ENCODE measurements around the gene FAM89B.

Gene FAM89B

DNA sequence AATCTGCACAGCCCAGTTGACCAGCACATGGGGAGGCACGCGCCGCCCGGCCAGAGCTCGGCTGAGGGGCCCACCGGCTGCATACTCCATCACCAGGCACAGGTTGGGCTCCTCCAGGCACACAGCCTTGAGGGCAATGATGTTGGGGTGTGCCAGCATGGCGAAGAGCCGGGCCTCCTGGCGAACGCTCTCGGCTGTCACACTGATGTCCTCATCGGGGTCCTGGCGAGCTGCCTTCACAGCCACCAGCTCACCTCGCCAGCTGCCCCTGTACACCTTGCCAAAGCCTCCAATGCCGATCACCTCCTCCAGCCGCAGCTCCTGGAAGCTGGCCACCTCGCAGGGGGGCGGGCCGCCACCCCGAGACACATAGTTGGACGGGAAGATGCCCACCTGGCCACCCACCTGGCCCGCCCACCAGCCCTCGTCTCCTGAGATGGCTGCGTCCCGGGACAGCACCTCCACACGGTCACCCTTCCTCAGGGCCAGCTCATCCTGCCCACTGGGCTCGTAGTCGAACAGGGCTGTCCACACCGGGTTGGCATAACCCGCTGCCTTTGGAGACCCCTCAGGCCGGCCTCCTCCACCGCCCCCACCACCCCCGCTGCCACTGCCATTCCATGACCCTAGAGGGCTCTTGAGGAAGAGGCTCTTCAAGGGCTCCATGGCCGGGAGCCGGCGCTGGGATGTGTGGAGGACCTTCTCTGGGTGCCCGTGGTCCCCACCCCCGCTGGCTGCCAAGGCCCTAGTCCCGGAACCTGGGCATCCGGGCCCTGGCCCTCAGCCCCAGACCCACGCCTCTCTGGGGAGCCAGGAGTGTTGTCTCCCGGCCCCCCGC is 41.0 kb downstream of the FAM89B start:
- H3K9ac ChIP-seq = peak overlapping the region; percentile 89 to 95 (median 92)
- TF ChIP-seq Cebpa-rat (IDR thresholded peaks at IDR 0.05) = no peak
- H3K4me3 ChIP-seq = peak overlapping the region; percentile 81 to 98 (median 95)
- H3K27me3 ChIP-seq = no peaks in the 10 kb centered on the region
- H4K20me1 ChIP-seq = peaks cover 49 to 80% (median 75%) of the 10 kb centered on the region in 11 experiments; a peak in 21 of 22 replicates
- H3K4me1 ChIP-seq = peaks cover 58 to 67% (median 65%) of the 10 kb centered on the region in 10 experiments
- peak overlapping the region; percentile 77 to 93 (median 88) for H3K27ac ChIP-seq
- H3K36me3 ChIP-seq = peaks cover 32 to 61% (median 54%) of the 10 kb centered on the region in 11 experiments
- H3K9me3 ChIP-seq (replicated peaks in 1 of 11) = no peaks in the 10 kb centered on the region
- H3K4me2 ChIP-seq = peak overlapping the region; percentile 97 to 100 (median 100)

DNA sequence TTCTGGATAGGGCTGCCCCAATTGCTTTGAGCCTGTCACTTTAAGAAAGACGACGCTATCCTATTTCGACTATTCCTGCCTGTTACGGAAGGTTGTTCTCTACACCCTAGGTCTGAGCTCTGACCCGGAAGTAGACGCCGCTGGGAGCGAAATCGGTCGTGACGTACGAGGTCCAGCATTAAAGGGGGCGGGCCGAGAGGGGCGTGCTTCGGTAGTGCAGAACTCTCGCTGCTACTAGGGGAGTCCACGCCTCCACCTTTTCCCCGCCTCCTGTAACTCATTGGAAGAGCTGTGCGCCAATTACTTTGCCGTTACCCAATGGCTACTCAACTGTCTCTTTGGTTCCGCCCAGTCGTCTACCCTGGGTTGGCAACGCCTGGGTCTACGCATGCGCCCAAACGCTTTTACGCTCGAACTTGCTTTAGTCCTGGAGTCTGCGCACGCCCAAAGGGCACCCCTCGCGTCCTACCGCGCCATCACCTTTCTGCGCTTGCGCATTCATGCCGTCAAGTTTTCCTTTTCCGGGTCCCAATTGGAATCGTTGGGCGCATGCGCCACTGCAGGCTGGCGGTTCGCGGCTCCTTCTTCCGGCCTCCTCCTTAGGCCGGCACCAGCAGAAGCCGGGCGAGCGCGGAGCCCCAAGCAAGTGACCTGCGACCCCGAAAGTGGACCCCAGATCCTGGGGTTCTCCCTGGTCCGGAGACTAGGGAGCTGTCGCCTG is 43.1 kb downstream of the FAM89B start, which contains the start of gene PCNX3:
PCNX3 (plus strand) TSS at position 548 of the 721 bp plus-strand sequence. CDS start 536 bp downstream, outside the sequence.
- Histone ChIP-seq H4K20me1 (peaks cover 29 to 80% (median 75%) of the 10 kb centered on the region in 11 experiments; a peak in 21 of 22 replicates), H3K4me2 (peak within 1 kb of the TSS; percentile 97 to 100 (median 100)), H3K9ac (peak within 1 kb of the TSS; percentile 89 to 95 (median 92)), H3K4me3 (peak within 1 kb of the TSS; percentile 88 to 98 (median 95)), H3K27me3 (no peaks in the 10 kb centered on the region), H3K27ac (peak within 1 kb of the TSS; percentile 64 to 93 (median 89)), H3K4me1 (peaks cover 51 to 65% (median 59%) of the 10 kb centered on the region in 10 experiments), H3K36me3 (peaks cover 35 to 61% (median 55%) of the 10 kb centered on the region in 11 experiments), H3K9me3 (replicated peaks in 1 of 11) (no peaks in the 10 kb centered on the region)
- no peak for TF ChIP-seq Cebpa-rat (IDR thresholded peaks at IDR 0.05)

DNA sequence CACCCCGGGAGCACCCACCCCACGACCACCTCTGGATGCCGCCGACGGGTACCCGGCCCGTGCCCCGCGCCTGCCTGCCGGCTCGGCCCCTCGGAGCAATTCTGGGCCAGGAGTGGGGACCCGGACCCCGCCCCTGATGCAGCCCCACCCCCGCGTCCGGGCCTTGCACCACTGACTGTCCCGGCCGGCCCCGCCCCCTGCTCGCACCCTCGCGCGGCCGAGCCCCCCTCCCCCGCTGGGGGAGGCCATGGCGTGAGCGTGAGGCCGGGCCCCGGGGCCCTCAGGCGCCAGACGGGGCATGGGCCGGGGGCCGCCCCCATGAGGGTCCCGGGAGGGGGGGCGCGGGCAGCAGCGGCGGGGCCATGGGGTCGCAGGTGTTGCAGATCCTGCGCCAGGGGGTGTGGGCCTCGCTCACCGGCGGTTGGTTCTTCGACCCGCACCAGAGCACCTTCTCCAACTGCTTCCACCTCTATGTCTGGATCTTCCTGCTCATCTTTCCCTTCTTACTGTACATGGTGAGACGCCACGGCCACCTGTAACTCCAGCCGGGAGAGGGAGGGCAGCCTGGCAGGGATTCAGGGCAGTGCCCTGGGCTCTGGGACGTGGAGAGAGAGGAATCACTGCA is 43.7 kb downstream of the FAM89B start:
- H3K36me3 ChIP-seq = peaks cover 40 to 61% (median 55%) of the 10 kb centered on the region in 11 experiments
- H3K9ac ChIP-seq = peak overlapping the region; percentile 76 to 93 (median 89)
- H3K4me3 ChIP-seq = peak overlapping the region; percentile 78 to 98 (median 91)
- H4K20me1 ChIP-seq = peaks cover 24 to 80% (median 72%) of the 10 kb centered on the region in 11 experiments; a peak in 21 of 22 replicates
- H3K4me2 ChIP-seq = peak overlapping the region; percentile 91 to 100 (median 98)
- no peak for TF ChIP-seq Cebpa-rat (IDR thresholded peaks at IDR 0.05)
- H3K9me3 ChIP-seq (replicated peaks in 1 of 11) = no peaks in the 10 kb centered on the region
- H3K27me3 ChIP-seq = no peaks in the 10 kb centered on the region
- peaks cover 44 to 58% (median 52%) of the 10 kb centered on the region in 10 experiments for H3K4me1 ChIP-seq
- H3K27ac ChIP-seq = peak overlapping the region; percentile 64 to 90 (median 83); a peak in 21 of 22 replicates

DNA sequence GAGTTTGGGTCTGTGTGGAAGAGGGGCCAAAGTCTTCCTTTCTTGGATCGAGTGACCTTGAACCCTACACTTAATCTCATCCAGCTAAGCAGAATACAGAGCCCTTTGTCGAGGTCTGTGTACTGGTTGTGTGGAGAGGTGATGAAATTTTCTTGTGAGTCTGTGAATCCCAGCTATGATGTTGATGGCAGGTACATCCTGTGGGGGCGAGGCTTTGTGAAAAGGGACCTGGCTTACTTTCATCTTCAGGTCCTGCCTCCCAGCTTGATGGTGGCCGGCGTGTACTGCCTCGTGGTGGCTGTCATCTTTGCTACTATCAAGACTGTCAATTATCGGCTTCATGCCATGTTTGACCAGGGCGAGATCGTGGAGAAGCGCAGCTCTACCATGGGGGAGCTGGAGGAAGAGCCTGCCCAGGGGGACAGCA is 44.2 kb downstream of the FAM89B start:
- H3K9me3 ChIP-seq (replicated peaks in 1 of 11) = no peaks in the 10 kb centered on the region
- peak overlapping the region; percentile 78 to 98 (median 91) for H3K4me3 ChIP-seq
- peaks cover 41 to 53% (median 47%) of the 10 kb centered on the region in 10 experiments for H3K4me1 ChIP-seq
- no peaks in the 10 kb centered on the region for H3K27me3 ChIP-seq
- peaks cover 45 to 64% (median 58%) of the 10 kb centered on the region in 11 experiments for H3K36me3 ChIP-seq
- H4K20me1 ChIP-seq = peaks cover 24 to 80% (median 72%) of the 10 kb centered on the region in 11 experiments; a peak in 21 of 22 replicates
- no peak for TF ChIP-seq Cebpa-rat (IDR thresholded peaks at IDR 0.05)
- peak overlapping the region; percentile 64 to 90 (median 83); a peak in 21 of 22 replicates for H3K27ac ChIP-seq
- peak overlapping the region; percentile 91 to 100 (median 98) for H3K4me2 ChIP-seq
- H3K9ac ChIP-seq = peak overlapping the region; percentile 76 to 93 (median 89)

DNA sequence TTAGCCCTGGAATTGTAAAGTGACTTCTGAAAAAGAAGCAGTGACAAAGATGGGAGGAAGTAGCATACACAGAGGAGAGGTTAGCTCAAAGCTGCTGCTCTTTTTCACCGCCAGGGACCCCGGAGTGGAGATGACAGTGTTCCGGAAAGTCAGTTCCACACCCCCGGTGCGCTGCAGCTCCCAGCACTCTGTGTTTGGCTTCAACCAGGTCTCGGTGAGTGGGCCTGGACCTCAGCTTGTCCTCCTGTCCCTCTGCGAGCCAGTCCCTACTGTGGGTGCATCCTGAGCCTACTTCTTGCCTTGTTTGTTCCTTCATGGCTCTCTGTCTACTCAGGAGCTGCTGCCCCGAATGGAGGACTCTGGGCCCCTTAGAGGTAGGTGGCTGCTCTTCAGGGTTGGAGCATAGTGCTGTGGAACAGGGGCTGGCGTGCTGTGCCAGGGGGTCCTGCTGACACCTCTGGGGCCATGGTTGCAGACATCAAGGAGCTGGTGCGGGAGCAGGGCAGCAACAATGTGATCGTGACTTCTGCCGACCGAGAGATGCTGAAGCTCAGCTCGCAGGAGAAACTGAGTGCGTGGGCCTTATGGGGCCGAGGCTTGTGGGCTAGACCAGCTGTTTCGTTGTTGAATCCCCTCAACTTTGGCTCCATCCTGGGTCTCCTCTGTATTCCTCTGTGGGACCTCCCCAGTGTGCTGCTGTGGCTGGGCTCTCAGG is 45.0 kb downstream of the FAM89B start:
- Histone ChIP-seq H3K27ac (peak overlapping the region in 9 of 11 experiments; percentile 72 to 90 (median 84); a peak in 11 of 22 replicates), H3K4me2 (peak overlapping the region; percentile 91 to 100 (median 98)), H3K9me3 (replicated peaks in 1 of 11) (no peaks in the 10 kb centered on the region), H3K4me3 (peak overlapping the region; percentile 78 to 98 (median 91)), H4K20me1 (peaks cover 17 to 80% (median 72%) of the 10 kb centered on the region in 11 experiments; a peak in 21 of 22 replicates), H3K36me3 (peaks cover 52 to 65% (median 62%) of the 10 kb centered on the region in 11 experiments), H3K9ac (peak overlapping the region; percentile 76 to 93 (median 89)), H3K27me3 (no peaks in the 10 kb centered on the region), H3K4me1 (peaks cover 34 to 46% (median 40%) of the 10 kb centered on the region in 10 experiments)
- no peak for TF ChIP-seq Cebpa-rat (IDR thresholded peaks at IDR 0.05)

DNA sequence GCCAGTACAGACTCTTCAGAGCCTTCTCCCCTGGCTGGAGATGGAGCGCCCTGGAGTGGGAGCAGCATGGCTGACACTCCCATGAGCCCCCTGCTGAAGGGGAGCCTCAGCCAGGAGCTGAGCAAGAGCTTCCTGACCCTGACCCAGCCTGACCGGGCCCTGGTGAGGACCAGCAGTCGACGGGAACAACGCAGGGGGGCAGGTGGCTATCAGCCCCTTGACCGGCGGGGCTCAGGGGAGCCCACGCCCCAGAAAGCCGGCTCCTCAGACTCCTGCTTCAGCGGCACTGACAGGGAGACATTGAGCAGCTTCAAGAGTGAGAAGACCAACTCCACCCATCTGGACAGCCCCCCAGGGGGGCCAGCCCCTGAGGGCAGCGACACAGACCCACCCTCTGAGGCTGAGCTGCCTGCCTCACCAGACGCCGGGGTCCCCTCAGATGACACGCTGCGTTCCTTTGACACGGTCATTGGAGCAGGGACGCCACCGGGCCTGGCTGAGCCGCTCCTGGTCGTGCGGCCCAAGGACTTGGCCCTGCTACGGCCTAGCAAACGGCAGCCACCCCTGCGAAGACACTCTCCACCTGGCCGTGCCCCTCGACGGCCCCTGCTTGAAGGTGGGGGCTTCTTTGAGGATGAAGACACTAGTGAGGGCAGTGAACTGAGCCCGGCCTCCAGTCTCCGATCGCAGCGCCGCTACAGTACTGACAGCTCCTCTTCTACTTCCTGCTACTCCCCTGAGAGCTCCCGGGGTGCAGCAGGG is 45.8 kb downstream of the FAM89B start:
- Histone ChIP-seq H3K36me3 (peaks cover 58 to 65% (median 63%) of the 10 kb centered on the region in 11 experiments), H3K27me3 (no peaks in the 10 kb centered on the region), H3K27ac (peak overlapping the region in 5 of 11 experiments; percentile 8 to 53 (median 32); a peak in 7 of 22 replicates), H3K4me2 (peak overlapping the region in 10 of 11 experiments; percentile 91 to 100 (median 98); a peak in 18 of 22 replicates), H4K20me1 (peaks cover 8 to 80% (median 66%) of the 10 kb centered on the region in 11 experiments; a peak in 21 of 22 replicates), H3K9ac (peak overlapping the region; percentile 76 to 93 (median 89); a peak in 21 of 22 replicates), H3K9me3 (replicated peaks in 1 of 11) (no peaks in the 10 kb centered on the region), H3K4me1 (peaks cover 25 to 37% (median 31%) of the 10 kb centered on the region in 10 experiments), H3K4me3 (peak overlapping the region in 6 of 10 experiments; percentile 2 to 98 (median 91); a peak in 3 of 20 replicates)
- TF ChIP-seq Cebpa-rat (IDR thresholded peaks at IDR 0.05) = no peak

DNA sequence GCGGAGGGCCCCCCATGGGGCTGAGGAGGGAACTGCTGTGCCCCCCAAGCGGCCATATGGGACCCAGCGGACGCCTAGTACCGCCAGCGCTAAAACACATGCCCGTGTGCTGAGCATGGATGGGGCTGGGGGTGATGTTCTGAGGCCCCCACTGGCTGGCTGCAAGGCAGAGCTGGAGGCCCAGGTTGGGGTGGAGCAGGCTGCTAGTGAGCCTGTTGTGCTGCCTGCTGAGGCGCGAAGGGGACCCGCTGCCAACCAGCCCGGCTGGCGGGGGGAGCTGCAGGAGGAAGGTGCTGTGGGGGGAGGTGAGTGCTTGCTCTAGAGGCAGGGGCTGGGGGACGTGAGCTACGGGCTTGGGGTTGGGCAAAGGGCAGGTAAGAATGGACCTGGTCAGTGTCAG is 46.4 kb downstream of the FAM89B start:
- peaks cover 24 to 34% (median 29%) of the 10 kb centered on the region in 10 experiments for H3K4me1 ChIP-seq
- H3K9me3 ChIP-seq (replicated peaks in 1 of 11) = no peaks in the 10 kb centered on the region
- H3K4me2 ChIP-seq = peak overlapping the region in 9 of 11 experiments; percentile 46 to 100 (median 98); a peak in 17 of 22 replicates
- H3K36me3 ChIP-seq = peaks cover 64 to 71% (median 69%) of the 10 kb centered on the region in 11 experiments
- H4K20me1 ChIP-seq = peaks cover 6 to 80% (median 65%) of the 10 kb centered on the region in 11 experiments; a peak in 21 of 22 replicates
- H3K27me3 ChIP-seq = no peaks in the 10 kb centered on the region
- H3K9ac ChIP-seq = peak overlapping the region; percentile 48 to 93 (median 89); a peak in 20 of 22 replicates
- peak overlapping the region in 2 of 10 experiments; percentile 2 to 90; a peak in 1 of 20 replicates for H3K4me3 ChIP-seq
- peak overlapping the region in 4 of 11 experiments; percentile 20 to 53 (median 35); a peak in 6 of 22 replicates for H3K27ac ChIP-seq
- no peak for TF ChIP-seq Cebpa-rat (IDR thresholded peaks at IDR 0.05)
